ENCODE measurements around the gene CUEDC2. TPM values are rescaled to one million over a fixed set of nuclear protein-coding genes. Genes with fewer than 3 reads are reported as not detected.

Gene CUEDC2
- total RNA-seq, 4 donors from 2014 or later: 5.2 to 35.2 (median 33.5) TPM

GRCh38 chr10:102407425-102408130 is 24.8 kb downstream of the CUEDC2 start:
- in situ Hi-C loops (cut with MboI; ENCODE audit: low pct_ligation_motif_present in 1 of 4, low pct_unique_long_range_greater_than_20kb in 1 of 4, low sequenced_read_pairs in 3 of 4) (no loop called here), intact Hi-C loops (cut with DNase I; ENCODE audit: low total_unique reads) (no loop called here)
- no peaks in the 10 kb centered on the region for H3K9me3 ChIP-seq
- H3K4me1 ChIP-seq: peaks cover 11 to 21% (median 18%) of the 10 kb centered on the region in 4 donors
- peaks cover 50% of the 10 kb centered on the region for H3K27me3 ChIP-seq
- DNase-seq: no peak
- H3K4me3 ChIP-seq: peak overlapping the region in 1 of 4 donors; percentile 45
- WGBS, 2 donors (ENCODE audit: low coverage in 1 of 2): 70% methylated on average over 13 of the region's 13 CpGs; no CpG with 5 or more reads in 1 of the 2 donors
- TF ChIP-seq CTCF (IDR thresholded peaks at IDR 0.05) (no peak), POLR2AphosphoS5 (IDR thresholded peaks at IDR 0.05) (peak; percentile 40 to 79 (median 70)), EP300 (IDR thresholded peaks at IDR 0.05; ENCODE audit: low read depth) (peak; percentile 99), POLR2A (IDR thresholded peaks at IDR 0.05) (no peak)
- no peaks in the 10 kb centered on the region for H3K36me3 ChIP-seq
- peak overlapping the region; percentile 68 to 99 (median 90) for H3K27ac ChIP-seq

GRCh38 chr10:102406815-102407214 is 25.6 kb downstream of the CUEDC2 start:
- intact Hi-C loops (cut with DNase I; ENCODE audit: low total_unique reads): no loop called here
- no peak for DNase-seq
- no peaks in the 10 kb centered on the region for H3K36me3 ChIP-seq

GRCh38 chr10:102405632-102406031 is 26.7 kb downstream of the CUEDC2 start:
- Histone ChIP-seq H3K9me3 (no peaks in the 10 kb centered on the region), H3K4me3 (no peak overlapping the region), H3K27me3 (peaks cover 31% of the 10 kb centered on the region), H3K36me3 (no peaks in the 10 kb centered on the region), H3K4me1 (peaks cover 11 to 17% (median 16%) of the 10 kb centered on the region in 4 donors), H3K27ac (peak overlapping the region; percentile 47 to 99 (median 90))
- 70 to 71% methylated on average over 4 to 6 of the region's 6 CpGs for WGBS, 2 donors (ENCODE audit: low coverage in 1 of 2)
- no peak for DNase-seq
- no peak for TF ChIP-seq POLR2A (IDR thresholded peaks at IDR 0.05)
- no peak for TF ChIP-seq POLR2AphosphoS5 (IDR thresholded peaks at IDR 0.05)
- TF ChIP-seq CTCF (IDR thresholded peaks at IDR 0.05): no peak
- TF ChIP-seq EP300 (IDR thresholded peaks at IDR 0.05; ENCODE audit: low read depth): no peak
- intact Hi-C loops (cut with DNase I; ENCODE audit: low total_unique reads) (no loop called here), in situ Hi-C loops (cut with MboI; ENCODE audit: low pct_ligation_motif_present in 1 of 4, low pct_unique_long_range_greater_than_20kb in 1 of 4, low sequenced_read_pairs in 3 of 4) (no loop called here)

More at GRCh38 chr10:102406815-102407214, 25.6 kb downstream of the CUEDC2 start:
- Histone ChIP-seq H3K27me3 (peaks cover 42% of the 10 kb centered on the region), H3K9me3 (no peaks in the 10 kb centered on the region), H3K4me3 (no peak overlapping the region), H3K4me1 (peaks cover 11 to 21% (median 18%) of the 10 kb centered on the region in 4 donors), H3K27ac (peak overlapping the region; percentile 68 to 99 (median 90))
- TF ChIP-seq POLR2AphosphoS5 (IDR thresholded peaks at IDR 0.05) (peak; percentile 76 to 92 (median 82)), EP300 (IDR thresholded peaks at IDR 0.05; ENCODE audit: low read depth) (peak; percentile 98), POLR2A (IDR thresholded peaks at IDR 0.05) (no peak), CTCF (IDR thresholded peaks at IDR 0.05) (no peak)
- WGBS, 2 donors (ENCODE audit: low coverage in 1 of 2): 75% methylated on average over 2 of the region's 2 CpGs; no CpG with 5 or more reads in 1 of the 2 donors
- in situ Hi-C loops (cut with MboI; ENCODE audit: low pct_ligation_motif_present in 1 of 4, low pct_unique_long_range_greater_than_20kb in 1 of 4, low sequenced_read_pairs in 3 of 4): no loop called here

GRCh38 chr10:102405108-102405571 is 27.2 kb downstream of the CUEDC2 start:
- 71% methylated on average over 19 of the region's 19 CpGs; no CpG with 5 or more reads in 1 of the 2 donors for WGBS, 2 donors (ENCODE audit: low coverage in 1 of 2)
- Histone ChIP-seq H3K4me3 (no peak overlapping the region), H3K36me3 (no peaks in the 10 kb centered on the region), H3K27ac (peak overlapping the region; percentile 47 to 99 (median 90)), H3K27me3 (peaks cover 26% of the 10 kb centered on the region), H3K9me3 (no peaks in the 10 kb centered on the region), H3K4me1 (peaks cover 11 to 15% (median 14%) of the 10 kb centered on the region in 4 donors)
- intact Hi-C loops (cut with DNase I; ENCODE audit: low total_unique reads): no loop called here
- TF ChIP-seq CTCF (IDR thresholded peaks at IDR 0.05): no peak
- TF ChIP-seq EP300 (IDR thresholded peaks at IDR 0.05; ENCODE audit: low read depth): no peak
- no peak for TF ChIP-seq POLR2AphosphoS5 (IDR thresholded peaks at IDR 0.05)
- no peak for TF ChIP-seq POLR2A (IDR thresholded peaks at IDR 0.05)
- no peak for DNase-seq
- in situ Hi-C loops (cut with MboI; ENCODE audit: low pct_ligation_motif_present in 1 of 4, low pct_unique_long_range_greater_than_20kb in 1 of 4, low sequenced_read_pairs in 3 of 4): no loop called here

All from transverse colon (tissue), 4 donors.